Nephron (organoid): ENCODE measurements around the gene INA.
A peak's percentile ranks its signal among the peaks of the same experiment; 100 is the strongest.

Source experiments
- H3K27ac Mint-ChIP-seq, 3 experiments: 2 replicates each; pipeline ENCODE4 v1.8.0; 2020; ENCODE audit warnings: mixed read lengths in 3 of 3, mild to moderate bottlenecking in 2 of 3, moderate library complexity in 1 of 3
- H3K27me3 Mint-ChIP-seq: 2 replicates; pipeline ENCODE4 v1.8.0; 2021; ENCODE audit warnings: low read depth, mild to moderate bottlenecking, moderate library complexity, mixed read lengths
- H3K36me3 Mint-ChIP-seq: 2 replicates; pipeline ENCODE4 v1.8.0; 2020; ENCODE audit warnings: low read depth, mixed read lengths
- H3K4me1 Mint-ChIP-seq: 2 replicates; pipeline ENCODE4 v1.8.0; 2020; ENCODE audit warnings: mixed read lengths
- H3K4me3 Mint-ChIP-seq, 3 experiments: 2 replicates each; pipeline ENCODE4 v1.8.0; 2020; ENCODE audit warnings: mild to moderate bottlenecking in 3 of 3, mixed read lengths in 3 of 3, moderate library complexity in 2 of 3
- H3K9me3 Mint-ChIP-seq: 2 replicates; pipeline ENCODE4 v1.8.0; 2020; ENCODE audit warnings: mixed read lengths
- TF ChIP-seq, protein P1 (sequence below), 3 experiments: fragments of 200-600 bp; sonication (generic); IDR thresholded peaks; one replicate each; pipeline ENCODE4 v1.5.0; 2021; ENCODE audit warnings: antibody characterized with exemption in 3 of 3; ENCODE audit not compliant: unreplicated experiment in 3 of 3

The INA gene

DNA sequence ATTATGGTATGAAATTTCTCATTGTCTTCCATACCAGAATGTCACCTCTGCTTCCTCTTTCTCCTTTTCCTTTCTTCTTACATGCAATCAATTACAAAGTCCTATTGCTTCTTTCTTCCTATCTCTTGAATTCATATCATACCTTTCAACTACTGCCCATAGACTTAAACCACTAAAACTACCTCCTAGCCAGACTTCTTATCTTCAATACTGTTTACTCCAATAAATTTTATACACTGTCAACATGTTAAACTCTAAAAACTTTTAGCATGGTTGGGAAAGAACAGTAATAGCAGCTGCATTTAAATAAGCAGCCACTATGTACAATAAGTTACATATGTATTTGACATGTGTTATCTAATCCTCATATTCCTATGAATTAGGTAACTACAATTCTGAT, 39.1 kb downstream of the INA start:
- Mint-ChIP-seq H3K9me3 (no peaks in the 10 kb centered on the region), H3K36me3 (peaks cover 48% of the 10 kb centered on the region), H3K27me3 (no peaks in the 10 kb centered on the region), H3K4me3 (no peak overlapping the region), H3K4me1 (no peaks in the 10 kb centered on the region), H3K27ac (no peak overlapping the region)
- TF ChIP-seq, protein P1, sequence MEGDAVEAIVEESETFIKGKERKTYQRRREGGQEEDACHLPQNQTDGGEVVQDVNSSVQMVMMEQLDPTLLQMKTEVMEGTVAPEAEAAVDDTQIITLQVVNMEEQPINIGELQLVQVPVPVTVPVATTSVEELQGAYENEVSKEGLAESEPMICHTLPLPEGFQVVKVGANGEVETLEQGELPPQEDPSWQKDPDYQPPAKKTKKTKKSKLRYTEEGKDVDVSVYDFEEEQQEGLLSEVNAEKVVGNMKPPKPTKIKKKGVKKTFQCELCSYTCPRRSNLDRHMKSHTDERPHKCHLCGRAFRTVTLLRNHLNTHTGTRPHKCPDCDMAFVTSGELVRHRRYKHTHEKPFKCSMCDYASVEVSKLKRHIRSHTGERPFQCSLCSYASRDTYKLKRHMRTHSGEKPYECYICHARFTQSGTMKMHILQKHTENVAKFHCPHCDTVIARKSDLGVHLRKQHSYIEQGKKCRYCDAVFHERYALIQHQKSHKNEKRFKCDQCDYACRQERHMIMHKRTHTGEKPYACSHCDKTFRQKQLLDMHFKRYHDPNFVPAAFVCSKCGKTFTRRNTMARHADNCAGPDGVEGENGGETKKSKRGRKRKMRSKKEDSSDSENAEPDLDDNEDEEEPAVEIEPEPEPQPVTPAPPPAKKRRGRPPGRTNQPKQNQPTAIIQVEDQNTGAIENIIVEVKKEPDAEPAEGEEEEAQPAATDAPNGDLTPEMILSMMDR (IDR thresholded peaks at IDR 0.05; ENCODE audit: unreplicated experiment in 3 of 3): no peak

DNA sequence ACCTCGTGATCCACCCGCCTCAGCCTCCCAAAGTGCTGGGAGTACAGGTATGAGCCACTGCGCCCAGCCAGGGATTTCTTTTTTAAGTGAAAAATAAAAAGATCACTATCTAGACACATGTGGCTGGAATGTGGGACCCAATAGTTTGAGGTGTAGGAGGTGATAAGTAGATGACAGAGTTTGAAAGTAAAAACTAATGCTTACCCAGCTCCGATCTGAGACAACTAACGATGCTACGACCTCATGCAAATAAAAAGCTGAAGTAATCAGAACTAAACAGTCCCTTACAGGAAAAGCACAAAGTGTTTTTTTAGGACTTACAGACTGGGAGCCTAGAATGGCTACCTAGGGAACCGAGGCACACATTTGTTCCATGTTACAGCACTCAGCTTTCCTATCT, 51.0 kb downstream of the INA start:
- H3K27me3 Mint-ChIP-seq: no peaks in the 10 kb centered on the region
- no peak overlapping the region for H3K27ac Mint-ChIP-seq
- no peak overlapping the region for H3K4me3 Mint-ChIP-seq
- TF ChIP-seq, protein P1 (IDR thresholded peaks at IDR 0.05; ENCODE audit: unreplicated experiment in 3 of 3): no peak
- no peaks in the 10 kb centered on the region for H3K4me1 Mint-ChIP-seq
- H3K9me3 Mint-ChIP-seq: no peaks in the 10 kb centered on the region
- H3K36me3 Mint-ChIP-seq: peaks cover 45% of the 10 kb centered on the region

DNA sequence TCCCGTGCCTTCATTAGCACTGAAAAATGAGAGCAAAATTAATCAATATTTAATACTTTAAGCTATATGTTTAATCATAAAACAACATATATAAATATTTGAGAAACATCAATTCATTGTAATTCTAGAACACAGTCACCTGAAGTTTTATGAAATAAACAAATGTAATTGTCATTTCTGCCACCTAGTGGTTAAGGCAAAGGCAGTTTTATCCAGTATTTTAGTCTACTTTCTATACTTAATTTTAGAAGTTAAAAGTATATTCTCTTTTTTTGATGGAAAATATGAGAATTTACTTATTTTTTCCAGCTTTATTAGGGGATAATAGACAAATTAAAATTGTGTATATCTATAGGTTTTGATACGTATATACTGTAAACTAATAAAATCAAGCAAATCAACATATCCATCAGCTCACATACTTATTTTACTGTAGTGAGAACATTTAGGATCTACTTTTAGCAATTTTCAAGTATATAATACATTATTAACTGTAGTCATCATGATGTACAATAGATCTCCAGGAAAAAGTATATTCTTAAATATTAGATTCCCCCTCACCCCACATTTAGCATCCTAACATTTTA, 57.1 kb downstream of the INA start:
- Mint-ChIP-seq H3K4me1 (no peaks in the 10 kb centered on the region), H3K27me3 (no peaks in the 10 kb centered on the region), H3K9me3 (no peaks in the 10 kb centered on the region), H3K36me3 (peaks cover 38% of the 10 kb centered on the region), H3K4me3 (no peak overlapping the region), H3K27ac (no peak overlapping the region)
- TF ChIP-seq, protein P1 (IDR thresholded peaks at IDR 0.05; ENCODE audit: unreplicated experiment in 3 of 3): peak; percentile 56 to 68 (median 68)

DNA sequence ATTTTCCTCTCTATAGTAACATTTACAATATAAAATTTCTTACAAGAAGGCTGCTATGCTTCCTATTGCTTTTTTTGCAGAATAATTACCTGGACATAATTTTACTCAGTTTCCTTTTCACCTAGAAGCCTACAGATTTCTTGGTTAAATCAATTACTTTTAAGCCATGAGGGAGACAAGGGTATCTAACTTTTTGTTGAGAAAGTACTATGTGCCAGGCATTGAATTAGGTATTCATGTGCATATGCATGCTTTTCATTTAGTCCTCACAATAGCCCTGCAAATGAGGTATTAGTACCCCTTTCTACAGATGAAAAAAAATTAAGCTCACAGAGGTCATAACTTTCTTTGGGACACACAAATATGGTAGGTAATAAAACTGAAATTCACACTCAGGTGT, 57.6 kb downstream of the INA start:
- H3K4me3 Mint-ChIP-seq: no peak overlapping the region
- no peak overlapping the region for H3K27ac Mint-ChIP-seq
- H3K36me3 Mint-ChIP-seq: peaks cover 41% of the 10 kb centered on the region
- H3K9me3 Mint-ChIP-seq: no peaks in the 10 kb centered on the region
- H3K4me1 Mint-ChIP-seq: no peaks in the 10 kb centered on the region
- TF ChIP-seq, protein P1 (IDR thresholded peaks at IDR 0.05; ENCODE audit: unreplicated experiment in 3 of 3): no peak
- no peaks in the 10 kb centered on the region for H3K27me3 Mint-ChIP-seq

DNA sequence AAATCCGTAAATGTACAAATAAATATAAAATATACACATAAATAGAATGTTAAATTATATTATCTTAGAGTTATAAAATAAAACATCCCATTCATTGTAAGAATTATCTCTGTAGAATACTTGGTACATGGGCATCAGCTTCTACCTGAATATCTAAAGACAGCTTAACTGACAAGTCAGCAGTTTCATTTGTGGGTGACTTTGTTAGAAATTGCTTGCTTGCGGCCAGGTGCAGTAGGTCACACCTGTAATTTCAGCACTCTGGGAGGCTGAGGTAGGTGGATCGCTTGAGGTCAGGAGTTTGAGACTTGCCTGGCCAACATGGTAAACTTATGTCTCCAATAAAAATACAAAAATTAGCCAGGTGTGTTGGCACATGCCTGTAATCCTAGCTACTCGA, 59.4 kb downstream of the INA start:
- Mint-ChIP-seq H3K9me3 (no peaks in the 10 kb centered on the region), H3K27ac (no peak overlapping the region), H3K4me1 (no peaks in the 10 kb centered on the region), H3K27me3 (no peaks in the 10 kb centered on the region), H3K4me3 (no peak overlapping the region), H3K36me3 (peaks cover 36% of the 10 kb centered on the region)
- TF ChIP-seq, protein P1 (IDR thresholded peaks at IDR 0.05; ENCODE audit: unreplicated experiment in 3 of 3): no peak
